Measurements from ENCODE around the gene ZCCHC24. TPM values are rescaled to one million over a fixed set of nuclear protein-coding genes. Genes with fewer than 3 reads are reported as not detected.
A peak's percentile ranks its signal among the peaks of the same experiment; 100 is the strongest.

ZCCHC24 gene
- total and polyA plus RNA-seq, 2 of the 8 experiments (the other 6 are each of a cell fraction or from before 2014, with no cell fraction given): 3.9 to 6.9 TPM

GRCh38 chr10:79406683-79407422 lies 38.6 kb downstream of the ZCCHC24 start:
- 87% methylated on average over 13 of the region's 13 CpGs; no CpG with 5 or more reads in 1 of the 2 experiments for WGBS, 2 experiments (ENCODE audit: extremely low coverage in 1 of 2, insufficient coverage in 1 of 2, insufficient read length in 1 of 2, insufficient replicate concordance in 2 of 2, low coverage in 1 of 2, low lambda C conversion rate in 2 of 2, missing lambda C conversion rate in 1 of 2)
- Histone ChIP-seq H3K4me2 (ENCODE audit: insufficient read depth in 1 of 2, low read depth in 2 of 2, low read length in 2 of 2) (no peak overlapping the region), H2AFZ (ENCODE audit: low read length) (no peak overlapping the region), H2AK5ac (ENCODE audit: low read depth, low read length) (peak overlapping the region; percentile 8; the same call in 1 of the 2 replicates), H3K9me3 (ENCODE audit: insufficient read depth in 2 of 2, low read depth in 1 of 2, low read length in 1 of 2) (no peaks in the 10 kb centered on the region), H3K79me2 (ENCODE audit: control insufficient read depth in 1 of 2, insufficient read depth in 2 of 2, low read length in 2 of 2) (no peaks in the 10 kb centered on the region), H2BK20ac (ENCODE audit: low read length) (no peak overlapping the region), H3K4me1 (replicated peaks in 1 of 4; ENCODE audit: control insufficient read depth in 3 of 4, insufficient read depth in 4 of 4, low read length in 3 of 4) (peaks cover 0 to 22% (median 11%) of the 10 kb centered on the region in 4 experiments; a peak in 6 of 7 replicates), H3K36me3 (ENCODE audit: control insufficient read depth in 2 of 4, insufficient read depth in 4 of 4, low read length in 3 of 4) (no peaks in the 10 kb centered on the region), H4K91ac (replicated peaks; ENCODE audit: insufficient read length, low read length) (peak overlapping the region; percentile 47), H2BK120ac (replicated peaks; ENCODE audit: low read depth, low read length) (no peak overlapping the region), H2BK12ac (ENCODE audit: low read depth, low read length) (peak overlapping the region; percentile 9; the same call in 1 of the 2 replicates), H3K79me1 (ENCODE audit: low read depth, low read length) (no peaks in the 10 kb centered on the region), H2BK15ac (ENCODE audit: low read length) (0 out of 2 replicates have a peak overlapping the region, but pooled peaks have one; percentile 65), H3K23me2 (ENCODE audit: low read depth, low read length) (peaks cover 5% of the 10 kb centered on the region; the same call in 1 of the 2 replicates), H2BK5ac (ENCODE audit: low read depth, low read length) (no peak overlapping the region), H4K5ac (ENCODE audit: insufficient read length, low read depth, low read length) (no peak overlapping the region), H3K27ac (ENCODE audit: low read depth, low read length) (no peak overlapping the region), H3K4ac (replicated peaks; ENCODE audit: insufficient read length, low read depth, low read length) (no peak overlapping the region), H3K27me3 (replicated peaks in 1 of 4; ENCODE audit: control insufficient read depth in 3 of 4, extremely low read depth in 1 of 4, insufficient read depth in 3 of 4, low read length in 3 of 4) (no peaks in the 10 kb centered on the region; a peak in 1 of 7 replicates), H3K23ac (ENCODE audit: insufficient read length) (no peak overlapping the region), H3K18ac (ENCODE audit: extremely low read depth, low read length) (no peak overlapping the region; the same call in 1 of the 2 replicates), H3K14ac (ENCODE audit: insufficient read length) (no peak overlapping the region), H3K9ac (replicated peaks in 1 of 4; ENCODE audit: extremely low read depth in 1 of 4, low read depth in 3 of 4, low read length in 3 of 4) (peak overlapping the region in 1 of 4 experiments; percentile 0; a peak in 1 of 7 replicates), H3K56ac (replicated peaks; ENCODE audit: insufficient read length, low read depth, low read length) (no peak overlapping the region), H4K20me1 (replicated peaks in 1 of 2; ENCODE audit: control insufficient read depth in 1 of 2, insufficient read depth in 2 of 2, low read length in 2 of 2) (no peaks in the 10 kb centered on the region), H4K8ac (ENCODE audit: extremely low read depth, insufficient read depth, low read length) (no peak overlapping the region), H3K4me3 (ENCODE audit: extremely low read depth in 1 of 4, insufficient read depth in 2 of 4, low read depth in 3 of 4, low read length in 4 of 4) (no peak overlapping the region)
- TF ChIP-seq CBX5 (IDR thresholded peaks at IDR 0.05; ENCODE audit: low read depth, low read length) (no peak), RAD21 (IDR thresholded peaks at IDR 0.05 in 1 of 2, conservative IDR thresholded peaks at IDR 0.05 in 1 of 2; ENCODE audit: low read depth in 2 of 2, low read length in 2 of 2) (no peak), MAFK (IDR thresholded peaks at IDR 0.05; ENCODE audit: low read depth, low read length) (no peak), ZNF274 (IDR thresholded peaks at IDR 0.05; ENCODE audit: borderline replicate concordance, extremely low read depth, low read length) (no peak), ASH2L (IDR thresholded peaks at IDR 0.05; ENCODE audit: low read length) (no peak), SP4 (IDR thresholded peaks at IDR 0.05; ENCODE audit: low read length) (no peak), RFX5 (IDR thresholded peaks at IDR 0.05; ENCODE audit: borderline replicate concordance, low read depth, low read length) (no peak), POLR2AphosphoS5 (IDR thresholded peaks at IDR 0.05; ENCODE audit: low read depth, low read length) (no peak), CHD2 (IDR thresholded peaks at IDR 0.05; ENCODE audit: low read length) (no peak), KDM4A (IDR thresholded peaks at IDR 0.05; ENCODE audit: low read depth, low read length, severe bottlenecking) (no peak), SIN3A (conservative IDR thresholded peaks at IDR 0.05 in 1 of 2, IDR thresholded peaks at IDR 0.05 in 1 of 2; ENCODE audit: low read depth in 1 of 2, low read length in 2 of 2) (no peak), PHF8 (conservative IDR thresholded peaks at IDR 0.05; ENCODE audit: low read depth, low read length) (no peak)
- POLR2A ChIA-PET (ENCODE audit: partially characterized antibody): interaction anchor here (0.9 to 2.7 kb wide), 3 partner anchors 16 to 38 kb away, joined by 3 to 6 read pairs (median 4); no protein-coding TSS in a partner anchor
- FAIRE-seq (no peak), DNase-seq (ENCODE audit: low read depth in 1 of 2, low spot score in 2 of 2) (no peak)
- CTCF ChIA-PET (ENCODE audit: partially characterized antibody): interaction anchor here (0.9 to 13.1 kb wide), 11 partner anchors 9 to 199 kb away, joined by 3 to 67 read pairs (median 5); no protein-coding TSS in a partner anchor
